ENCODE measurements around the gene PCDH9.

GRCh38 chr13:66576381-66576780 is 653.8 kb downstream of the PCDH9 start:
- TF ChIP-seq, protein P1, sequence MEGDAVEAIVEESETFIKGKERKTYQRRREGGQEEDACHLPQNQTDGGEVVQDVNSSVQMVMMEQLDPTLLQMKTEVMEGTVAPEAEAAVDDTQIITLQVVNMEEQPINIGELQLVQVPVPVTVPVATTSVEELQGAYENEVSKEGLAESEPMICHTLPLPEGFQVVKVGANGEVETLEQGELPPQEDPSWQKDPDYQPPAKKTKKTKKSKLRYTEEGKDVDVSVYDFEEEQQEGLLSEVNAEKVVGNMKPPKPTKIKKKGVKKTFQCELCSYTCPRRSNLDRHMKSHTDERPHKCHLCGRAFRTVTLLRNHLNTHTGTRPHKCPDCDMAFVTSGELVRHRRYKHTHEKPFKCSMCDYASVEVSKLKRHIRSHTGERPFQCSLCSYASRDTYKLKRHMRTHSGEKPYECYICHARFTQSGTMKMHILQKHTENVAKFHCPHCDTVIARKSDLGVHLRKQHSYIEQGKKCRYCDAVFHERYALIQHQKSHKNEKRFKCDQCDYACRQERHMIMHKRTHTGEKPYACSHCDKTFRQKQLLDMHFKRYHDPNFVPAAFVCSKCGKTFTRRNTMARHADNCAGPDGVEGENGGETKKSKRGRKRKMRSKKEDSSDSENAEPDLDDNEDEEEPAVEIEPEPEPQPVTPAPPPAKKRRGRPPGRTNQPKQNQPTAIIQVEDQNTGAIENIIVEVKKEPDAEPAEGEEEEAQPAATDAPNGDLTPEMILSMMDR (conservative IDR thresholded peaks at IDR 0.05; ENCODE audit: low read depth in 2 of 2) = no peak
- no peak for TF ChIP-seq POLR2AphosphoS5 (IDR thresholded peaks at IDR 0.05; ENCODE audit: low read depth)
- TF ChIP-seq REST (IDR thresholded peaks at IDR 0.05; ENCODE audit: unreplicated experiment) = no peak
- no peak for TF ChIP-seq EZH2phosphoT487 (IDR thresholded peaks at IDR 0.05; ENCODE audit: unreplicated experiment)

Data from GM23338 (cell line).